Effector memory CD8-positive, alpha-beta T cell (primary cell): ENCODE measurements around the gene YWHAH.
"Not testable (repeated sequence)": the region's sequence is repeated elsewhere in the genome, so short reads cannot be mapped to it uniquely, and the experiment has no call there.

Experiments
- ATAC-seq: fragments of 150-1000 bp; cut with Tn5 transposase; replicated peaks from 2 replicates; pipeline ENCODE4 v1.10.0; 2021; ENCODE audit warnings: mild to moderate bottlenecking, moderate library complexity
- DNase-seq, 3 experiments: peaks; one replicate each; pipeline ENCODE4 v3.0.0; 2021
- H3K27ac Mint-ChIP-seq, 2 donors: one replicate each; pipeline ENCODE4 v1.8.0; 2022; ENCODE audit warnings: mild to moderate bottlenecking in 2 of 2, mixed read lengths in 2 of 2, moderate library complexity in 2 of 2
- H3K27me3 Mint-ChIP-seq, 2 donors: one replicate each; pipeline ENCODE4 v1.8.0; 2022; ENCODE audit warnings: mixed read lengths in 2 of 2
- H3K36me3 Mint-ChIP-seq: one replicate; pipeline ENCODE4 v1.8.0; 2022; ENCODE audit warnings: mild to moderate bottlenecking, moderate library complexity, mixed read lengths; ENCODE audit not compliant: insufficient read depth
- H3K4me1 Mint-ChIP-seq, 2 donors: one replicate each; pipeline ENCODE4 v1.8.0; 2022; ENCODE audit warnings: low read depth in 2 of 2, mixed read lengths in 2 of 2
- H3K4me3 Mint-ChIP-seq, 2 donors: one replicate each; pipeline ENCODE4 v1.8.0; 2022; ENCODE audit warnings: mild to moderate bottlenecking in 2 of 2, mixed read lengths in 2 of 2, moderate library complexity in 2 of 2
- H3K9me3 Mint-ChIP-seq, 2 donors: one replicate each; pipeline ENCODE4 v1.8.0; 2022; ENCODE audit warnings: mixed read lengths in 2 of 2

Gene YWHAH

DNA sequence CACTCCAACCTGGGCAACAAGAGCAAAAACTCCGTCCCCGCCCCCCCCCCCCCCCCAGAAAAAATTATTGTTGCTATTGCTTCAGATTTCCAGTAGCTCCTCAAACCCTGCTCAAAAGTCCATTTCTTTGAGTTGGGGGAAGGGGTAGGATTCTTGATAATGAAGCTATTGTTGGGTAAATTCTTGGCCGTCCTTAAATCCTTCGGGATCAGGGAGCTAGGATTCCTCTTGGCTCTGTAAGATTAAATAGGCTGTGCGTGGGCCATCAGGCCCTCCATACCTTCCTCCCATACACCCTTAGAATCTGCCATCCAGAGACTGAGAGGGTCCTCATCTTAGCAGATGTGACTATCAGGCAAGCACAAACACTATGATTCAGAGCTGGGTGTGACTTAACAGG is 16.4 kb downstream of the YWHAH start:
- Mint-ChIP-seq H3K36me3 (peaks cover 20% of the 10 kb centered on the region), H3K4me3 (no peak overlapping the region), H3K9me3 (no peaks in the 10 kb centered on the region), H3K27ac (peak overlapping the region; percentile 44 to 75), H3K4me1 (peaks cover 13 to 21% of the 10 kb centered on the region in 2 donors), H3K27me3 (no peaks in the 10 kb centered on the region)
- DNase-seq: no peak
- ATAC-seq: no peak

GRCh38 chr22:31962387-31963125 is 18.2 kb downstream of the YWHAH start:
- Mint-ChIP-seq H3K27me3 (no peaks in the 10 kb centered on the region), H3K27ac (peak overlapping the region in 1 of 2 donors; percentile 15), H3K36me3 (peaks cover 7% of the 10 kb centered on the region), H3K9me3 (no peaks in the 10 kb centered on the region), H3K4me3 (no peak overlapping the region), H3K4me1 (peaks cover 8 to 9% of the 10 kb centered on the region in 2 donors)
- DNase-seq (no peak), ATAC-seq (no peak)

DNA sequence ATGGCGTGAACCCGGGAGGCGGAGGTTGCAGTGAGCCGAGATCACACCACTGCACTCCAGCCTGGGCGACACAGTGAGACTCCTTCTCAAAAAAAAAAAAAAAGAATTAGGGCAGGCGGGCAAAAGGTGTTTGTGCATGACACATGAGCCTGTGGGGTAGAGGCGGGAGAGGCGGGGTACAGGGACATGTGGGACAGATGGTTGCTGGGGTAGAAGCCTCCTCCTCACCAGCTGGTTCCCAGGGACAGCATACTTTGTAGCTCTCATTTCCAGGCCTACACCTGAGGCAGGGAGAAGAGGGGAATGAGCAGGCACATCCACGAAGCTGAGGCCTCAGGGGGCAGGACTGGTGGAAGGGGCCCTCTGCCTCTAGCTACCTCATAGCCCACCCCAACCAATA is 23.7 kb downstream of the YWHAH start:
- DNase-seq (no peak), ATAC-seq (no peak)
- Mint-ChIP-seq H3K36me3 (no peaks in the 10 kb centered on the region), H3K4me3 (no peak overlapping the region), H3K27me3 (no peaks in the 10 kb centered on the region), H3K27ac (no peak overlapping the region), H3K4me1 (peaks cover 13 to 14% of the 10 kb centered on the region in 2 donors), H3K9me3 (no peaks in the 10 kb centered on the region)

DNA sequence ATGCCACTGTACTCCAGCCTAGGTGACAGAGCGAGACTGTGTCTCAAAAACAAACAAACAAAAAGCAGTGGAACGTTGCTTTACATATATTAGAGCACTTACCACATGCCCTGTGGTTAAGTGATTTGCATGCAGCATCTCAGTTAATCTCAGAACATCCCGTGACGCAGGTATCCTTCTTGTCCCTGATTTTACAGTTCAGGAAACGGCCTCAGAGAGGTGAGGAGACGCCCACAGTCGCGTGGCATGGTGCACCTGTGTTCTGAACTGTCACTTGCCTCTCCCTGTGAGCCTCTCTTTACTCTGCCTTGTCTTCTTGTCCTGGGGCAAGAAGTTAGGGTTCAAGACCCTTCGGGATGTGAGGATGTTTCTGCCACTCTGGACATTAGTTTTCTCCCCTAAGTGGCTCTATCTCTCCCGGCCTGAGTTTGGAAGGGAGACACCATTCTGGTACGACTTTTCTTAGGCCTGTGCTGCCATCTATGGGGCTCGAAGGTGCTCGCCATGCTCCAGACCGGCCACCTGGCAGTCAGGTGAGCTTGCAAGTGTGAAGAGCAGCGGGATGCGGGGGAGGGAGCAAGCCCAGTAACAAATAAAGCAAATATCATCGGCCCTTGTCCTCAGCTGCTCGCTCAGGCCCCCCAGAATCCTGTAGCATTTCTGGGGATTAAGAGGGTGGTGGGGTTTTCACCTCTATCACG is 25.6 kb downstream of the YWHAH start:
- Mint-ChIP-seq H3K27ac (peak overlapping the region; percentile 59 to 89), H3K4me1 (peaks cover 13 to 14% of the 10 kb centered on the region in 2 donors), H3K36me3 (no peaks in the 10 kb centered on the region), H3K27me3 (no peaks in the 10 kb centered on the region), H3K9me3 (no peaks in the 10 kb centered on the region), H3K4me3 (peak overlapping the region; percentile 78 to 92)
- ATAC-seq: peak; percentile 79
- DNase-seq: peak; percentile 51 to 60 (median 59)

DNA sequence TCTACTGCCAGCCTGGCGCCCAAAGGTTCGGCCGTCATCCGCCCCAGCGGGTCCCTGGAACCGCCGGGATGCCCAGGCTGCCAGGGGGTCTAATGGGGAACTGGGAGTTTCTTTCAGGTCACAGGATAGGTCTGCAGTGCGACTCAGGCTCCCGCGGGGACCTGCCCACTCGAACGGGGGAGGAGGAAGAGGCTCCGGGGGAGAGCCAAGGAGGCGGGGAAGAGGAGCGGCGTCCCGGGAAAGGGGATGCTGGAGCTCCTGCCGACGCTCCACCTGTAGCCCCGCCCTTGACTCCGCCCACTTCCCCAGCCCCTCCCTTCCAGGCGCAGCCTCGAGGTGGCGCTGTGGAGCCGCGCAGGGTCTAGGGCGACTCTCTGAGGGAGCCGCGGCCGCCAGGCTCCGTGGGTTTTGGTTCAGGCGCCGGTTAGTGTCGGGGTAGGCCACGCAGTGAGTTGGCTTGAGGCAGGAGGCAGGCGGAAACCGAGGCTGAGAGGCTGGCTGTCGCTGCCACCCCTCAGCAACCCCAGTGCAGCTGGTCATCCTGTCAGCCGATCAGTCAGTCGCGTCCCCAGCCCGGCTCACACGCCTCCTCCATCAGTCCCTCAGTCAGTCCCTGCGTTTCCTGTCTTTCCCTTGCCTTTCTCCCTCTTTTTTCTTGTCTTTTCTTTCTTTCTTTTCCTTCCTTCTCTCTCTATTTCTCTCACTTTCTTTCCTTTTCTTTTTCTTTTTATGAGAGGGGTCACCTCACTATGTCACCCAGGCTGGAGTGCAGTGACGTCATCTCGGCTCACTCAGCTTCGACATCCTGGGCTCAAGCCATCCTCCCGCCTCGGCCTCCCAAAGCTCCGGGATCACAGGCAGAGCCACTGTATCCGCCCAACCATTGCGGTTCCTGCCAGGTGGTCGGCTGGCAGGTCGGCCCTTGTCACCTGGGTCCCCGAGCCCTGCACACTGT is 26.4 kb downstream of the YWHAH start:
- ATAC-seq: peak; percentile 89
- Mint-ChIP-seq H3K36me3 (no peaks in the 10 kb centered on the region), H3K9me3 (no peaks in the 10 kb centered on the region), H3K27me3 (no peaks in the 10 kb centered on the region), H3K27ac (peak overlapping the region; percentile 59 to 89), H3K4me3 (peak overlapping the region; percentile 78 to 92), H3K4me1 (peaks cover 13 to 14% of the 10 kb centered on the region in 2 donors)
- DNase-seq: peak; percentile 90 to 98 (median 94)

DNA sequence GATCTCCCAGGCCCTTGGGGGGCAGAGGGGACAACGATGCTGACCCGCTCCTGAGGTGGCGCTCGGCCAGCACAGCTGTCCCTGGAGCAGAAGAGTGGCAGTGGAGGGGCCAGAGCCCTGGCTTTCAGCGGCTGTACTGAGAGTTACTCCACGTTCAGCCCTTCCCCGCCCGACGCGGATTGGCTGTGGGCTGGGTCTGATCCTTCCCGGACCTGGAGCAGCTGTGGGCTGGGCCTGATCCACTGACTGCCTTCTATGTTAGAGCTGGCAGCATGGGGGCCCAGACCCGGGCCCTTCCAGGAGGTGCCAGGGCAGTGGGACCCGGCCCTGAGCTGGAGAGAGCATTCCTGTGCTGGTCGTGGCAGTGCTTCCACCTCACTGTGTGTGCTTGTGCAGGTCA is 27.8 kb downstream of the YWHAH start:
- no peak for ATAC-seq
- H3K4me3 Mint-ChIP-seq: no peak overlapping the region
- peaks cover 14 to 15% of the 10 kb centered on the region in 2 donors for H3K4me1 Mint-ChIP-seq
- DNase-seq: no peak
- no peaks in the 10 kb centered on the region for H3K9me3 Mint-ChIP-seq
- no peak overlapping the region for H3K27ac Mint-ChIP-seq
- no peaks in the 10 kb centered on the region for H3K36me3 Mint-ChIP-seq
- no peaks in the 10 kb centered on the region for H3K27me3 Mint-ChIP-seq

- no peak for DNase-seq
- ATAC-seq: no peak
- H3K36me3 Mint-ChIP-seq: no peaks in the 10 kb centered on the region
- peaks cover 15 to 17% of the 10 kb centered on the region in 2 donors for H3K4me1 Mint-ChIP-seq
- no peaks in the 10 kb centered on the region for H3K27me3 Mint-ChIP-seq
- H3K4me3 Mint-ChIP-seq: no peak overlapping the region
- H3K27ac Mint-ChIP-seq: no peak overlapping the region
- no peaks in the 10 kb centered on the region for H3K9me3 Mint-ChIP-seq
These were observed 29.4 kb downstream of the YWHAH start for GRCh38 chr22:31973739-31974138.

- peak; percentile 67 to 74 (median 70) for DNase-seq
- peaks cover 2 to 3% of the 10 kb centered on the region in 2 donors for H3K4me1 Mint-ChIP-seq
- no peak overlapping the region for H3K4me3 Mint-ChIP-seq
These were observed 33.0 kb downstream of the YWHAH start for GRCh38 chr22:31977141-31977841.

GRCh38 chr22:31977939-31978338 is 33.6 kb downstream of the YWHAH start:
- ATAC-seq: no peak
- H3K36me3 Mint-ChIP-seq: no peaks in the 10 kb centered on the region
- no peak for DNase-seq
- no peaks in the 10 kb centered on the region for H3K9me3 Mint-ChIP-seq
- no peak overlapping the region for H3K4me3 Mint-ChIP-seq
- H3K27me3 Mint-ChIP-seq: no peaks in the 10 kb centered on the region
- no peak overlapping the region for H3K27ac Mint-ChIP-seq
- peaks cover 2 to 3% of the 10 kb centered on the region in 2 donors for H3K4me1 Mint-ChIP-seq

More at GRCh38 chr22:31977141-31977841, 33.0 kb downstream of the YWHAH start:
- peak overlapping the region in 1 of 2 donors; percentile 12 for H3K27ac Mint-ChIP-seq
- peak; percentile 93 for ATAC-seq
- H3K36me3 Mint-ChIP-seq: no peaks in the 10 kb centered on the region
- H3K27me3 Mint-ChIP-seq: no peaks in the 10 kb centered on the region
- H3K9me3 Mint-ChIP-seq: no peaks in the 10 kb centered on the region

DNA sequence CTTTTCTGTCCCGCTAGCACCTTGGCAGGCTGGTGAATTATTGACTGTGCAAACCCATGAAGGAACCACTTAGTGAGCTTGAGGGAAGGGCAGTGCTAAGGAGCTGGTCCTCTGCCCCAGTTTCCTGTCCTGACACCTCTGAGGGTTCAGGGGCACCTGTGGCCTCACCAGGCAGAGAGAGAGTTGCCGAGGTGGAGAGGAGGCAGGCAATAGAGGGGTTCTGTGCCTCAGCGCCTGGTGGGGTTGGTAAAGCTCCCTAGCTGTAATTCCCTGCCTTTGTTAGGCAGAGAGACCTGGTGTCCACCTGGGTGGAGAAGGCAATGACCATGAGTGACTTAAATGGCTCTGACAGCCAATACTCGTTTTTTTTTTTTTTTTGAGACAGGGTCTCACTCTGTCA is 36.3 kb downstream of the YWHAH start:
- no peak overlapping the region for H3K27ac Mint-ChIP-seq
- H3K9me3 Mint-ChIP-seq: no peaks in the 10 kb centered on the region
- no peak for DNase-seq
- peaks cover 2 to 3% of the 10 kb centered on the region in 2 donors for H3K4me1 Mint-ChIP-seq
- no peak overlapping the region for H3K4me3 Mint-ChIP-seq
- no peaks in the 10 kb centered on the region for H3K36me3 Mint-ChIP-seq
- ATAC-seq: no peak
- H3K27me3 Mint-ChIP-seq: no peaks in the 10 kb centered on the region

DNA sequence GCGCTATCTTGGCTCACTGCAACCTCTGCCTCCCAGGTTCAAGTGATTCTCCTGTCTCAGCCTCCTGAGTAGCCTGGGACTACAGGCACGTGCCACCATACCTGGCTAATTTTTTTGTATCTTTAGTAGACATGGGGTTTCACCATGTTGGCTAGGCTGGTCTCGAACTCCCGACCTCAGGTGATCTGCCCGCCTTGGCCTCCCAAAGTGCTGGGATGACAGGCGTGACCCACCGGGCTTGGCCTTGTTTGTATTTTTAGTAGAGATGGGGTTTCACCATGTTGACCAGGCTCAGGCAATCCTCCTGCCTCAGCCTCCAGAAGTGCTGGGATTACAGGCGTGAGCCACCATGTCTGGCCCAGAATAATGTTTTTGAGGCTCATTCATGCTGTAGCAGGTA is 37.6 kb downstream of the YWHAH start:
- H3K4me3 Mint-ChIP-seq, H3K9me3 Mint-ChIP-seq, H3K27ac Mint-ChIP-seq, H3K27me3 Mint-ChIP-seq, H3K36me3 Mint-ChIP-seq, ATAC-seq, H3K4me1 Mint-ChIP-seq, DNase-seq: not testable (repeated sequence)

GRCh38 chr22:31983911-31984656 is 39.7 kb downstream of the YWHAH start:
- DNase-seq (no peak), ATAC-seq (no peak)
- Mint-ChIP-seq H3K27ac (no peak overlapping the region), H3K4me3 (no peak overlapping the region), H3K36me3 (no peaks in the 10 kb centered on the region), H3K9me3 (no peaks in the 10 kb centered on the region), H3K4me1 (no peaks in the 10 kb centered on the region), H3K27me3 (peaks cover 20 to 24% of the 10 kb centered on the region in 2 donors)
